Left ventricle myocardium superior (tissue), 1 donor: ENCODE data around the gene SRCAP. TPM values are rescaled to one million over a fixed set of nuclear protein-coding genes. Genes with fewer than 3 reads are reported as not detected.

Experiments used
- ATAC-seq: fragments of 200-7000 bp; cut with Tn5 transposase; one replicate; pipeline ENCODE4 v1.9.1; 2020; ENCODE audit warnings: mild to moderate bottlenecking, moderate library complexity
- DNase-seq: peaks from one replicate; pipeline ENCODE4 v3.0.0-alpha.2; 2020
- intact Hi-C: fragments of 100-400 bp; cut with micrococcal nuclease; formaldehyde crosslinking; loops from one replicate; pipeline ENCODE4 v1.11.0; 2022
- total RNA-seq: library from RNA; stranded (reverse); fragmentation: NEBNext Ultra II Directional; extraction: Animal tissue kit (Norgen Biotek cat#: 25700); gene quantifications from one replicate; pipeline ENCODE4 v1.2.1, GENCODE V29; 2021
- donor health status: DM: no; HTN: yes; CAD: no; lungs with severe emphysema.

SRCAP gene
- total RNA-seq, 1 donor from 2014 or later: 49.3 TPM

GRCh38 chr16:30747799-30748633 lies 49.0 kb downstream of the SRCAP start, which contains the start of gene PHKG2:
Gene PHKG2, plus strand, starts transcription at chr16:30748425. Its CDS starts 396 bp downstream, at chr16:30748821.
- intact Hi-C loops: no loop called here
- ATAC-seq: peak; percentile 96
- peak; percentile 100 for DNase-seq

- peak; percentile 33 for ATAC-seq
- DNase-seq: peak; percentile 56
- intact Hi-C loops: no loop called here
These were observed 49.9 kb downstream of the SRCAP start for GRCh38 chr16:30748634-30749445.

GRCh38 chr16:30750201-30750600 lies 51.2 kb downstream of the SRCAP start:
- DNase-seq (no peak), ATAC-seq (no peak)
- intact Hi-C loops: no loop called here

GRCh38 chr16:30750876-30751465 lies 52.0 kb downstream of the SRCAP start:
- DNase-seq (no peak), ATAC-seq (no peak)
- intact Hi-C loops: no loop called here

GRCh38 chr16:30753596-30753995 lies 54.6 kb downstream of the SRCAP start:
- DNase-seq (no peak), ATAC-seq (no peak)
- intact Hi-C loops: no loop called here

GRCh38 chr16:30755955-30756780 lies 57.2 kb downstream of the SRCAP start:
- intact Hi-C loops: no loop called here
- DNase-seq (no peak), ATAC-seq (no peak)

GRCh38 chr16:30756781-30757100 lies 57.8 kb downstream of the SRCAP start:
- intact Hi-C loops: no loop called here
- no peak for DNase-seq
- ATAC-seq: no peak

- intact Hi-C loops: no loop called here
- no peak for ATAC-seq
- DNase-seq: no peak
These were observed 58.3 kb downstream of the SRCAP start for GRCh38 chr16:30757316-30757715.

- intact Hi-C loops: no loop called here
- peak; percentile 32 for DNase-seq
- ATAC-seq: no peak
These were observed 60.1 kb downstream of the SRCAP start for GRCh38 chr16:30758988-30759491.

GRCh38 chr16:30760001-30760559 lies 61.1 kb downstream of the SRCAP start:
- intact Hi-C loops: no loop called here

GRCh38 chr16:30760577-30761426 lies 61.8 kb downstream of the SRCAP start:
- DNase-seq (peak; percentile 31), ATAC-seq (no peak)
- intact Hi-C loops: no loop called here

More at GRCh38 chr16:30760001-30760559, 61.1 kb downstream of the SRCAP start:
- DNase-seq: no peak
- no peak for ATAC-seq

GRCh38 chr16:30761427-30761927 lies 62.5 kb downstream of the SRCAP start:
- intact Hi-C loops: no loop called here
- no peak for DNase-seq
- ATAC-seq: peak; percentile 20

- ATAC-seq (peak; percentile 96), DNase-seq (peak; percentile 96)
- intact Hi-C loops: no loop called here
These were observed 63.2 kb downstream of the SRCAP start, which contains the start of the genes CFAP119 and RNF40 for GRCh38 chr16:30761928-30762902. Gene CFAP119, minus strand, starts transcription at chr16:30762062. Its CDS starts 314 bp downstream, at chr16:30761748. Gene RNF40, plus strand, starts transcription at chr16:30762322. Its CDS starts 224 bp downstream, at chr16:30762546.

- intact Hi-C loops: no loop called here
- DNase-seq (no peak), ATAC-seq (no peak)
These were observed 64.2 kb downstream of the SRCAP start for GRCh38 chr16:30762991-30763725.

GRCh38 chr16:30764086-30764485 lies 65.1 kb downstream of the SRCAP start:
- DNase-seq (no peak), ATAC-seq (no peak)
- intact Hi-C loops: no loop called here
